ENCODE results near the gene KSR1.
"Not testable (repeated sequence)": the region's sequence is repeated elsewhere in the genome, so short reads cannot be mapped to it uniquely, and the experiment has no call there.

KSR1 gene

GRCh38 chr17:27630607-27631410, 174.6 kb downstream of the KSR1 start, which contains the start of gene LGALS9:
TSS of gene LGALS9 (plus strand) at chr17:27631188. CDS start at chr17:27631266, 78 bp downstream.
- Histone ChIP-seq H3K27ac (ENCODE audit: low read depth, low read length, severe bottlenecking) (no peak within 1 kb of the TSS), H3K9me3 (ENCODE audit: control insufficient read depth, low read length) (no peaks in the 10 kb centered on the region), H3K36me3 (ENCODE audit: control insufficient read depth, insufficient read depth, low read length) (peaks cover 18% of the 10 kb centered on the region), H3K4me3 (ENCODE audit: extremely low read depth, insufficient read depth, low read length, poor library complexity, severe bottlenecking) (no peak within 1 kb of the TSS), H3K4me1 (ENCODE audit: control insufficient read depth, insufficient read depth, low read length, poor library complexity, severe bottlenecking) (peaks cover 2% of the 10 kb centered on the region)
- 69 to 81% methylated on average over 8 to 10 of the region's 10 CpGs for WGBS, 2 experiments (ENCODE audit: insufficient coverage in 2 of 2)

DNA sequence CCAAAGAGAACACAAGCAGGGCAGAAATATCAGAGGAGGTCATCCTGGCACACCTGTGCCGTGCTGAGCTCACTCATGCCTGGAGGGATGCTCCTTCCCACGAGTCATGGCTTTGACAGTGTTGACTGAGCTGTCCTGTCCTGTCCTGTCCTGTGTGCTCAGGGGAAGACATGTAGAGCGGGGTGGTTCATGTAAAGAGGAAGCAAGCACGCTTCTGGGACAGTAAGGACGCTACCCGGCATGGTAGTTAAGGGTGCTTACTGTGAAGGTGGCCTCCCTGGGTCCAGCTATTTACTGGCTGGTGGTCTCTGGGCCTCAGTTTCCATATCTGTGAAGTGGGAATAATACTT, 175.1 kb downstream of the KSR1 start:
- H3K4me1 ChIP-seq (ENCODE audit: control insufficient read depth, insufficient read depth, low read length, poor library complexity, severe bottlenecking) = peaks cover 2% of the 10 kb centered on the region
- H3K36me3 ChIP-seq (ENCODE audit: control insufficient read depth, insufficient read depth, low read length) = peaks cover 12% of the 10 kb centered on the region
- no peak overlapping the region for H3K27ac ChIP-seq (ENCODE audit: low read depth, low read length, severe bottlenecking)
- H3K9me3 ChIP-seq (ENCODE audit: control insufficient read depth, low read length) = no peaks in the 10 kb centered on the region
- no peak overlapping the region for H3K4me3 ChIP-seq (ENCODE audit: extremely low read depth, insufficient read depth, low read length, poor library complexity, severe bottlenecking)
- 93 to 98% methylated on average over 6 of the region's 6 CpGs for WGBS, 2 experiments (ENCODE audit: insufficient coverage in 2 of 2)

DNA sequence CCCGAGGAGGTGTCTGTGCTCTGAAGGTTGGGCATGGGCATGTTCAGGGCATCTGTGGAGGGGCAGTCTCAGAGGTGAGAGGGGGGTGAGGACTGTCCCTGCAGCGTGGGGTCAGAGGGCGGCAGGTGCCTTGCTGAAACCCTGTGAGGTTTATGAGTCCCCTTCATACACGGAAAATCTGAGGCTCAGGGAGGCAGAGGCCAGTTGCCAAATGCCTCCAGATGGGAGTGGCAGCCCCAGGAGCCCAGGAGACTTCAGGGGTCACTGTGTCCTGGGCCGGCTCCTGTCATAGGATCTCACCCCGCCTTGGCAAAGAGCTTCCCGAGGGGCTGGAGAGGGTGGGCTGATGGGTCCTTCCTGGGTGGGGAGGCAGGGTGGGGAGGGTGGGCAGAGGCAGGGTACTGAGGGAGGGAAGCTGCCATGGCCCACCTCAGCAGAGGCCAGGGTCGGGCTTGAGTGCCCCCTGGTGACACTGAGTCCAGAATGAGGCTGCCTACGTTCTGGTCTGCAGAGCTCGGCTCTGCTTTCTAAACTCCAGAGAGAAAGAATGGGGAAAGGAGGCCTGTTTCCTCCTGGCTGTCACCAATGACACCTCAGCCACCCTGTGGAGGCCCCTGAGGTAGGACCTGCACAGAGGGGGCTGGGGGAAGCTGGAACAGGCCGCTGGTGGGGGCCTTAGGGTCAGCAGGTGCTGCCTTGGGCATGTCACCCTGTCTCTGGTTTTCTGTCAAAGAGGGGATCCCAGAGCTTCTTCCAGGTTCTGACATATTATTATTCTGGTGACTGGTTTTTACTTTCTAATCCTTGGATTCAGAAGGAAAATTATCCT, 175.9 kb downstream of the KSR1 start:
- Histone ChIP-seq H3K27ac (ENCODE audit: low read depth, low read length, severe bottlenecking) (no peak overlapping the region), H3K36me3 (ENCODE audit: control insufficient read depth, insufficient read depth, low read length) (peaks cover 6% of the 10 kb centered on the region), H3K9me3 (ENCODE audit: control insufficient read depth, low read length) (no peaks in the 10 kb centered on the region), H3K4me3 (ENCODE audit: extremely low read depth, insufficient read depth, low read length, poor library complexity, severe bottlenecking) (no peak overlapping the region), H3K4me1 (ENCODE audit: control insufficient read depth, insufficient read depth, low read length, poor library complexity, severe bottlenecking) (peaks cover 2% of the 10 kb centered on the region)
- WGBS, 2 experiments (ENCODE audit: insufficient coverage in 2 of 2) = 83 to 96% methylated on average over 6 to 8 of the region's 11 CpGs

DNA sequence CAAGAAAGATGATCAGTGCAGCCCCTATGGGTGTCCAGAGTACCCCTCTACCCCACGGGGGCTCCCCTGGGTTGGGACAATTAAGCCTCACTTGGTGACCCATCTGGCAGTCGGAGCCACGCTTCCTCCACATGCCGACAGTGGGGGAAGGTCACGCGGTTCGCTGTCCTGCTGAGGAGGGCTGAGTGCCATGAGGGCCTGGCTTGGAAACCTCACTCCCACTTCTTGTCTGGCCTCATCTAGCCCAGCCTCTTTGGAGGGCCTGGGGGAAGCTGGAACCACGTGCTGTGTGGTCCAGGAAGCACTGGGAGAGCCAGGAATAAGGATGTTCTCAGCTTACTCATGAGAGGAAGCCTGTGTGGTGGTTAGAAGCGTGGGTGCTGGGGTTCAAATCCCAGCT, 176.5 kb downstream of the KSR1 start:
- not testable (repeated sequence) for H3K4me3 ChIP-seq (ENCODE audit: extremely low read depth, insufficient read depth, low read length, poor library complexity, severe bottlenecking)
- 84 to 95% methylated on average over 6 of the region's 9 CpGs for WGBS, 2 experiments (ENCODE audit: insufficient coverage in 2 of 2)

DNA sequence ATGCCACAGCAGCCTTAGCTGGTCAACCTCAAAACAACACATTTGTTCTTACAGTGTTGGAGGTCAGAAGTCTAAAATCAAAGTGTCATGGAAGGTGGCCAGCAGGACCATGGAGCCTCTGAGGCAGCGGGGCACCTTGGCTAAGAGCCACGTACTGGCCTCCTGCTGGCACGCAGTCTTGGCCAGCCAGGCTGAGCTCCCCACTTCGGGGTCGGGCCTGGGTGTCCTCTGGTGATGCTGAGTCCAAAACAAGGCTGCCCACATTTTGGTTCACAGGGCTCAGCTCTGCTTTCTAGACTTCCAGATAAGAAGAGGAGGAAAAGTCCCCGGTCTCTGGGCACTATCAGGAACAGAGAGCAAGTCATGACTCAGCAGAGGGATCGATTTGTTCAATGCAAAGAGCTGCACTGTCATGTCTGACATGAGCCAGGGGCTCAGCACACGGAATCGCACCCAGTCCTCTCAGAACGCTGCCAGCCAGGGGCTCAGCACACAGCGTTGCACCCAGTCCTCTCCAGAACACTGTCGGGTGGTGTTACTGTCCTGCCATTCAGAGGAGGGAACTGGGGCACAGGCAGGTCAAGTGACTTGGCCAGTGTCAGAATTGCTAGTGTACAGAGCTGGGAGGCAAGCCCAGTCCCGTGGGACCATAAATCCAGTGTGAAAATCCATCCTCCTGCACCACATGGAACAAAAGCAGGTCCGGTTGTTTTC, 177.2 kb downstream of the KSR1 start:
- 93 to 97% methylated on average over 14 of the region's 14 CpGs for WGBS, 2 experiments (ENCODE audit: insufficient coverage in 2 of 2)
- Histone ChIP-seq H3K27ac (ENCODE audit: low read depth, low read length, severe bottlenecking) (no peak overlapping the region), H3K9me3 (ENCODE audit: control insufficient read depth, low read length) (no peaks in the 10 kb centered on the region), H3K4me3 (ENCODE audit: extremely low read depth, insufficient read depth, low read length, poor library complexity, severe bottlenecking) (no peak overlapping the region), H3K36me3 (ENCODE audit: control insufficient read depth, insufficient read depth, low read length) (no peaks in the 10 kb centered on the region), H3K4me1 (ENCODE audit: control insufficient read depth, insufficient read depth, low read length, poor library complexity, severe bottlenecking) (peaks cover 2% of the 10 kb centered on the region)

More for the DNA sequence above, 176.5 kb downstream of the KSR1 start:
- H3K27ac ChIP-seq (ENCODE audit: low read depth, low read length, severe bottlenecking); H3K9me3 ChIP-seq (ENCODE audit: control insufficient read depth, low read length); H3K4me1 ChIP-seq (ENCODE audit: control insufficient read depth, insufficient read depth, low read length, poor library complexity, severe bottlenecking); H3K36me3 ChIP-seq (ENCODE audit: control insufficient read depth, insufficient read depth, low read length): not testable (repeated sequence)

GRCh38 chr17:27634026-27634335, 177.7 kb downstream of the KSR1 start:
- Histone ChIP-seq H3K9me3 (ENCODE audit: control insufficient read depth, low read length) (no peaks in the 10 kb centered on the region), H3K4me3 (ENCODE audit: extremely low read depth, insufficient read depth, low read length, poor library complexity, severe bottlenecking) (no peak overlapping the region), H3K27ac (ENCODE audit: low read depth, low read length, severe bottlenecking) (no peak overlapping the region), H3K36me3 (ENCODE audit: control insufficient read depth, insufficient read depth, low read length) (no peaks in the 10 kb centered on the region), H3K4me1 (ENCODE audit: control insufficient read depth, insufficient read depth, low read length, poor library complexity, severe bottlenecking) (peaks cover 2% of the 10 kb centered on the region)
- 100% methylated on average over 1 of the region's 1 CpG; no CpG with 5 or more reads in 1 of the 2 experiments for WGBS, 2 experiments (ENCODE audit: insufficient coverage in 2 of 2)

- H3K36me3 ChIP-seq (ENCODE audit: control insufficient read depth, insufficient read depth, low read length) = no peaks in the 10 kb centered on the region
- H3K4me3 ChIP-seq (ENCODE audit: extremely low read depth, insufficient read depth, low read length, poor library complexity, severe bottlenecking) = no peak overlapping the region
- H3K27ac ChIP-seq (ENCODE audit: low read depth, low read length, severe bottlenecking) = no peak overlapping the region
- H3K9me3 ChIP-seq (ENCODE audit: control insufficient read depth, low read length) = no peaks in the 10 kb centered on the region
- WGBS, 2 experiments (ENCODE audit: insufficient coverage in 2 of 2) = no CpG with 5 or more reads among the region's 2 CpGs
- H3K4me1 ChIP-seq (ENCODE audit: control insufficient read depth, insufficient read depth, low read length, poor library complexity, severe bottlenecking) = peaks cover 2% of the 10 kb centered on the region
These were observed 178.5 kb downstream of the KSR1 start for GRCh38 chr17:27634776-27635175.

DNA sequence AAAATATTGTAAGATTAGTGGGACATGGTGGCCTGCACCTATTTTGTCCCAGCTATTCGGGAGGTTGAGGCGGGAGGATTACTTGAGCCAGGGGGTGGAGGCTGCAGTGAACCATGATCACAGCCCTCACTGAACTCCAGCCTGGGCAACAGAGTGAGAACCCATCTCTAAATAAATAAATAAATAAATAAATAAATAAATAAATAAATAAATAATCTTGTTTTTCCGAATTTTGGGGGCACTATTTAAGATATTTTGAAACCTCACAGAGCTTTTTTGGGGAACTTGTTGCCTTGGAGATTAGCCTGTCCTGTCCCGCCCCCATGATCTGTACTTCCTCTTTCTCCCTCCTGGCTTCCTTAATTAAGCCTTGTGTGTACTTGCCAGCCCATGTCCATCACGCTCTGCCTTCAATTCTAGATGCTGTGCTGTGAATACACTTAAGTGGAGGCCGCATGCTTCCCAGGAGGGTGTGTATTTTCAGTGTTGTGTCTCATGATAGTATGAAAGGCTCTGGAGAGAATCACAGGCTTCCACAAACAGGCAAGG, 179.1 kb downstream of the KSR1 start:
- Histone ChIP-seq H3K27ac (ENCODE audit: low read depth, low read length, severe bottlenecking) (no peak overlapping the region), H3K36me3 (ENCODE audit: control insufficient read depth, insufficient read depth, low read length) (no peaks in the 10 kb centered on the region), H3K4me1 (ENCODE audit: control insufficient read depth, insufficient read depth, low read length, poor library complexity, severe bottlenecking) (peaks cover 2% of the 10 kb centered on the region), H3K9me3 (ENCODE audit: control insufficient read depth, low read length) (no peaks in the 10 kb centered on the region), H3K4me3 (ENCODE audit: extremely low read depth, insufficient read depth, low read length, poor library complexity, severe bottlenecking) (no peak overlapping the region)
- WGBS, 2 experiments (ENCODE audit: insufficient coverage in 2 of 2) = 86 to 90% methylated on average over 1 to 2 of the region's 6 CpGs

- no CpG with 5 or more reads among the region's 3 CpGs for whole genome bisulfite sequencing, 2 experiments (ENCODE audit: insufficient coverage in 2 of 2)
- not testable (repeated sequence) for H3K4me3 ChIP-seq (ENCODE audit: extremely low read depth, insufficient read depth, low read length, poor library complexity, severe bottlenecking); H3K9me3 ChIP-seq (ENCODE audit: control insufficient read depth, low read length); H3K27ac ChIP-seq (ENCODE audit: low read depth, low read length, severe bottlenecking); H3K4me1 ChIP-seq (ENCODE audit: control insufficient read depth, insufficient read depth, low read length, poor library complexity, severe bottlenecking); H3K36me3 ChIP-seq (ENCODE audit: control insufficient read depth, insufficient read depth, low read length)
These were observed 179.8 kb downstream of the KSR1 start for GRCh38 chr17:27636005-27636520.

DNA sequence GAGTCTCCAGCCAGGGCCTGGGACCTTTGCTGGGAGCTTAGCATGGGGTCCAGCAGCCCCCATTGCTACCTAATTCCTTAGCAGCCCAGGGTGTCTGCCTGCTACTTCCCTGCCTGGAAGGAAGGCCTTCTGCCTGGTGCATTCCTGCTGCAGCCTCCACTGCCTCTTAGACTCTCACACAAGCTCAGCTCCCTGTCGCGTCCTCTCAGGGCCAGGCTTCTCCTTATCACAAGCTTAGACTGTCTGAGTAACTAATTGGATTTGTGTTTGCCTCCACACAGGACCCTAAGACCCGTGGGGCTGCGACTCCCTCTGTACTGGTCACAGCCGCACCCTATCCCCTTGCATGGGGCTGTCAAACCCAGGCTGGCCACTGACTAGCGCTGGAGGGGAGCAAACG, 181.6 kb downstream of the KSR1 start:
- no CpG with 5 or more reads among the region's 7 CpGs for WGBS, 2 experiments (ENCODE audit: insufficient coverage in 2 of 2)
- H3K9me3 ChIP-seq (ENCODE audit: control insufficient read depth, low read length); H3K4me1 ChIP-seq (ENCODE audit: control insufficient read depth, insufficient read depth, low read length, poor library complexity, severe bottlenecking); H3K27ac ChIP-seq (ENCODE audit: low read depth, low read length, severe bottlenecking); H3K36me3 ChIP-seq (ENCODE audit: control insufficient read depth, insufficient read depth, low read length); H3K4me3 ChIP-seq (ENCODE audit: extremely low read depth, insufficient read depth, low read length, poor library complexity, severe bottlenecking): not testable (repeated sequence)
